OCI-LY3 (cell line): Measurements from ENCODE around the gene IGDCC3.

Source experiments
- H2AFZ ChIP-seq: fragments of 200-600, 300-600 bp; shearing (Covaris generic); 2 replicates; pipeline ENCODE4 v1.6.0; 2014; ENCODE audit warnings: antibody characterized with exemption, low read depth, low read length
- H3K27ac ChIP-seq: fragments of 200-600, 300-600 bp; sonication (generic); 2 replicates; pipeline ENCODE4 v1.5.1; 2014; ENCODE audit warnings: mild to moderate bottlenecking, low read length, moderate library complexity, mixed read lengths
- H3K27me3 ChIP-seq: fragments of 200-600, 300-600 bp; sonication (generic); 2 replicates; pipeline ENCODE4 v1.6.1; 2014; ENCODE audit warnings: low read depth, low read length, mixed read lengths
- H3K36me3 ChIP-seq: fragments of 200-600, 300-600 bp; sonication (generic); replicated peaks from 2 replicates; pipeline ENCODE3; 2014; ENCODE audit warnings: low read depth, low read length, mixed read lengths
- H3K4me1 ChIP-seq: fragments of 300-600, 200-600 bp; sonication (generic); 2 replicates; pipeline ENCODE4 v1.6.1; 2014; ENCODE audit warnings: low read length, mixed read lengths
- H3K4me2 ChIP-seq: fragments of 200-600, 300-600 bp; sonication (generic); 2 replicates; pipeline ENCODE4 v1.6.1; 2014; ENCODE audit warnings: low read length, mixed read lengths
- H3K4me3 ChIP-seq: fragments of 300-600, 200-600 bp; sonication (generic); 2 replicates; pipeline ENCODE4 v1.5.1; 2014; ENCODE audit warnings: antibody characterized with exemption, mild to moderate bottlenecking, low read length, moderate library complexity
- H3K79me2 ChIP-seq: fragments of 300-600, 200-600 bp; shearing (Covaris generic); 2 replicates; pipeline ENCODE4 v1.6.1; 2014; ENCODE audit warnings: mild to moderate bottlenecking, low read length, mixed read lengths
- H3K9ac ChIP-seq: fragments of 300-600, 200-600 bp; shearing (Covaris generic); 2 replicates; pipeline ENCODE4 v1.6.0; 2014; ENCODE audit warnings: mild to moderate bottlenecking, low read length, moderate library complexity
- H3K9me3 ChIP-seq: fragments of 200-600, 300-600 bp; shearing (Covaris generic); 2 replicates; pipeline ENCODE4 v1.6.1; 2014; ENCODE audit warnings: low read length, mixed read lengths; ENCODE audit not compliant: insufficient read depth
- H4K20me1 ChIP-seq: fragments of 200-600, 300-600 bp; sonication (generic); 2 replicates; pipeline ENCODE4 v1.6.1; 2016; ENCODE audit warnings: low read length, mixed read lengths; ENCODE audit not compliant: insufficient read depth
- EZH2phosphoT487 ChIP-seq: fragments of 200-600 bp; shearing (Covaris generic); IDR thresholded peaks from 2 replicates; pipeline ENCODE4 v1.6.1; 2018; ENCODE audit warnings: antibody characterized with exemption, mixed run types, low read depth
- TF ChIP-seq, protein P1 (sequence below): fragments of 200-600, 300-600 bp; sonication (generic); IDR thresholded peaks from 2 replicates; pipeline ENCODE4 v1.5.1; 2014; ENCODE audit warnings: antibody characterized with exemption, low read length, low read depth

The IGDCC3 gene

DNA sequence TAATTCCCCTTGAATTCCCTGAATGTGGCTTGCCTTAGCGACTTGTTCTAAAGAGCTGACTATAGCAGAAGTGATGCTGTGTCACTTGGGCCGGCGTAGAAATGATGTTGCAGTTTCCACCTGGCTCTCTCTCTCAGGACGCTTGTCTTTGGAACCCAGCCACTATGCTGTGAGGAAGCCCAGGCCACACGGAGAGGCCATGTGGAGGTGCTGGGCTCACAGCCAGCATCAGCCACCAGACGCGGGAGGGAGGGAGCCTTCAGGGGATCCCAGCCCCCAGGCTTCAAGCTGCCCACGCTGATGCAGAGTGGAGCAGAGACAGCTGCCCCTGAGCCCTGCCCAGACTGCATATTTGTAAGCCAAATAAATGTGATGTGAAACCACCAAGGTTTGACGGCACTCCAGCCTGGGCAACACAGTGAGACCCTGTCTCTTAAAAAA, 54.7 kb downstream of the IGDCC3 start:
- Histone ChIP-seq H3K9ac (no peak overlapping the region), H3K4me1 (peaks cover 3% of the 10 kb centered on the region), H3K27me3 (peaks cover 30% of the 10 kb centered on the region), H4K20me1 (no peaks in the 10 kb centered on the region), H3K9me3 (no peaks in the 10 kb centered on the region), H3K4me2 (no peak overlapping the region), H3K36me3 (no peaks in the 10 kb centered on the region), H3K27ac (no peak overlapping the region), H2AFZ (no peak overlapping the region), H3K79me2 (no peaks in the 10 kb centered on the region), H3K4me3 (no peak overlapping the region)
- TF ChIP-seq, protein P1, sequence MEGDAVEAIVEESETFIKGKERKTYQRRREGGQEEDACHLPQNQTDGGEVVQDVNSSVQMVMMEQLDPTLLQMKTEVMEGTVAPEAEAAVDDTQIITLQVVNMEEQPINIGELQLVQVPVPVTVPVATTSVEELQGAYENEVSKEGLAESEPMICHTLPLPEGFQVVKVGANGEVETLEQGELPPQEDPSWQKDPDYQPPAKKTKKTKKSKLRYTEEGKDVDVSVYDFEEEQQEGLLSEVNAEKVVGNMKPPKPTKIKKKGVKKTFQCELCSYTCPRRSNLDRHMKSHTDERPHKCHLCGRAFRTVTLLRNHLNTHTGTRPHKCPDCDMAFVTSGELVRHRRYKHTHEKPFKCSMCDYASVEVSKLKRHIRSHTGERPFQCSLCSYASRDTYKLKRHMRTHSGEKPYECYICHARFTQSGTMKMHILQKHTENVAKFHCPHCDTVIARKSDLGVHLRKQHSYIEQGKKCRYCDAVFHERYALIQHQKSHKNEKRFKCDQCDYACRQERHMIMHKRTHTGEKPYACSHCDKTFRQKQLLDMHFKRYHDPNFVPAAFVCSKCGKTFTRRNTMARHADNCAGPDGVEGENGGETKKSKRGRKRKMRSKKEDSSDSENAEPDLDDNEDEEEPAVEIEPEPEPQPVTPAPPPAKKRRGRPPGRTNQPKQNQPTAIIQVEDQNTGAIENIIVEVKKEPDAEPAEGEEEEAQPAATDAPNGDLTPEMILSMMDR = no peak
- no peak for TF ChIP-seq EZH2phosphoT487

DNA sequence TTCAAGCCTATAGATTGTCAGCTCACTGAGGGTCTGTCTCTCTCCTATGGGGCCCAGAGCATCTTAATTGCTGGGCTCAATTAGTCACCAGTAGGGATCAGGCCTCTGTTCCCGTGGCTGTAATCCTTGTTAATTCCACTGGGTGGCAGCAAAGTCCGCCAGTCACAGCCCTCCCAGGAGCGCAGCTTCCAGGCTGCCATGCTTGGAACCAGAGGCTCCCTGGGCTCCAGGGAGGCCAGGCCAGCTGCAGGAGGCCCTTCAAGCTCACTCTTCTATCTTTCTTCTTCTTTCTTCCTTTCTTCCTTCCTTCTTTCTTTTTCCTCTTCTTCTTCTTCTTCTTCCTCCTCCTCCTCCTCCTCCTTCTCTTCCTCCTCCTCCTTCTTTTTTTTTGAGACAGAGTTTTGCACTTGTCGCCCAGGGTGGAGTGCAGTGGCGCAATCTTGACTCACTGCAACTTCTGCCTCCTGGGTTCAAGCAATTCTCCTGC, 58.9 kb downstream of the IGDCC3 start:
- Histone ChIP-seq H3K9ac (no peak overlapping the region), H3K4me2 (0 out of 2 replicates have a peak overlapping the region, but pooled peaks have one; percentile 2), H3K79me2 (no peaks in the 10 kb centered on the region), H3K36me3 (no peaks in the 10 kb centered on the region), H2AFZ (no peak overlapping the region), H4K20me1 (no peaks in the 10 kb centered on the region), H3K27ac (no peak overlapping the region), H3K4me1 (no peaks in the 10 kb centered on the region), H3K27me3 (peaks cover 30% of the 10 kb centered on the region), H3K9me3 (no peaks in the 10 kb centered on the region), H3K4me3 (no peak overlapping the region)
- TF ChIP-seq EZH2phosphoT487 = no peak
- TF ChIP-seq, protein P1 = peak; percentile 89

GRCh38 chr15:65312400-65312916, 65.3 kb downstream of the IGDCC3 start:
- Histone ChIP-seq H3K4me1 (no peaks in the 10 kb centered on the region), H3K9ac (no peak overlapping the region), H4K20me1 (no peaks in the 10 kb centered on the region), H3K27ac (no peak overlapping the region), H3K36me3 (no peaks in the 10 kb centered on the region), H3K4me3 (no peak overlapping the region), H2AFZ (no peak overlapping the region), H3K9me3 (no peaks in the 10 kb centered on the region), H3K79me2 (no peaks in the 10 kb centered on the region), H3K4me2 (no peak overlapping the region), H3K27me3 (peaks cover 8% of the 10 kb centered on the region)
- no peak for TF ChIP-seq EZH2phosphoT487
- TF ChIP-seq, protein P1 = no peak

DNA sequence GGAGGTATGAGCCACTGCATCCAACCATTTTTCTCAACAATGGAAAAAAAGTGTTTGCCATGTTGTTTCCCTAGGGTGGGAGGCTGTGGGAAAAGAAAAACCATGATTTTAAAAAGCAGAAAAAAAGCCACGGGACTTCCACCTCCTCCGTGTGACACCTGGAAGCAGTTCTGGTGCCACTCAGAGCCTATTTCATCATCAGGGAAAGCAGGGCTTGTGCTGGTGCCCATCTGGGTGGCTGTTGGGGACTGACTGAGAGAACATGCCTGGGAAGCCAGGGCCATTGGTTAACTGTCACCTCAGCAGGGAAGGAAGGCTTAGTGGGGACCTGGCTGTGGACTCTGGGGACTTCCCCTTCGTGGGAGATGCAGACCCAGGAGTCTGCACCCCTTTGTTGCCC, 66.0 kb downstream of the IGDCC3 start:
- Histone ChIP-seq H3K27me3 (peaks cover 10% of the 10 kb centered on the region), H2AFZ (no peak overlapping the region)

More for the DNA sequence above, 66.0 kb downstream of the IGDCC3 start:
- Histone ChIP-seq H3K27ac (no peak overlapping the region), H3K4me2 (no peak overlapping the region), H3K4me1 (no peaks in the 10 kb centered on the region), H3K9ac (no peak overlapping the region), H3K79me2 (no peaks in the 10 kb centered on the region), H3K4me3 (no peak overlapping the region), H3K9me3 (no peaks in the 10 kb centered on the region), H3K36me3 (no peaks in the 10 kb centered on the region), H4K20me1 (no peaks in the 10 kb centered on the region)
- TF ChIP-seq, protein P1 = no peak
- TF ChIP-seq EZH2phosphoT487 = no peak
